ENCODE results near the gene TENM3.

Gene TENM3

GRCh38 chr4:182847576-182848450, 604.6 kb downstream of the TENM3 start:
- no peaks in the 10 kb centered on the region for H3K9me3 ChIP-seq (ENCODE audit: low read depth, low read length)
- no peaks in the 10 kb centered on the region for H3K36me3 ChIP-seq (ENCODE audit: insufficient read depth, low read length)
- no peak for DNase-seq (ENCODE audit: low read depth, low spot score)
- H3K4me3 ChIP-seq: no peak overlapping the region
- no peak overlapping the region for H3K9ac ChIP-seq (ENCODE audit: insufficient read length)
- no peak overlapping the region for H3K27ac ChIP-seq
- TF ChIP-seq FOXP2 (optimal IDR thresholded peaks at IDR 0.05; ENCODE audit: control extremely low read depth, extremely low read length, insufficient read depth): no peak

- Histone ChIP-seq H3K4me3 (no peak overlapping the region), H3K9ac (ENCODE audit: insufficient read length) (no peak overlapping the region), H3K36me3 (ENCODE audit: insufficient read depth, low read length) (no peaks in the 10 kb centered on the region), H3K27ac (no peak overlapping the region), H3K9me3 (ENCODE audit: low read depth, low read length) (no peaks in the 10 kb centered on the region)
- DNase-seq (ENCODE audit: low read depth, low spot score): no peak
- TF ChIP-seq POLR2AphosphoS5 (IDR thresholded peaks at IDR 0.05; ENCODE audit: borderline replicate concordance, low read depth, low read length): no peak
- no peak for TF ChIP-seq FOXP2 (optimal IDR thresholded peaks at IDR 0.05; ENCODE audit: control extremely low read depth, extremely low read length, insufficient read depth)
- TF ChIP-seq EZH2 (IDR thresholded peaks at IDR 0.05): no peak
Observed at GRCh38 chr4:182848685-182849084, 605.5 kb downstream of the TENM3 start.
